Trophoblast cell (in vitro differentiated cells and primary cell): ENCODE results near the gene KLHL18.

ENCODE experiments used
- DNase-seq, 2 donors: peaks; one replicate each; pipeline ENCODE4 v3.0.0-alpha.2; 2016
- H2AFZ ChIP-seq: 2 replicates; pipeline ENCODE4 v1.6.1; 2013; ENCODE audit warnings: low read length, moderate library complexity, mild to moderate bottlenecking; ENCODE audit not compliant: insufficient read depth, poor library complexity
- H2AK5ac ChIP-seq: 2 replicates; pipeline ENCODE4 v1.6.1; 2013; ENCODE audit warnings: mild to moderate bottlenecking, low read length
- H2BK120ac ChIP-seq: 2 replicates; pipeline ENCODE4 v1.6.1; 2013; ENCODE audit warnings: low read length, mild to moderate bottlenecking, moderate library complexity; ENCODE audit not compliant: insufficient read depth, poor library complexity
- H2BK12ac ChIP-seq: 2 replicates; pipeline ENCODE4 v1.6.1; 2013; ENCODE audit warnings: mild to moderate bottlenecking, low read length, moderate library complexity
- H2BK5ac ChIP-seq: 2 replicates; pipeline ENCODE4 v1.6.1; 2013; ENCODE audit warnings: low read length, low read depth, moderate library complexity, mild to moderate bottlenecking; ENCODE audit not compliant: poor library complexity
- H3K14ac ChIP-seq: 2 replicates; pipeline ENCODE4 v1.6.1; 2013; ENCODE audit warnings: mild to moderate bottlenecking, low read length
- H3K18ac ChIP-seq: 2 replicates; pipeline ENCODE4 v1.6.1; 2013; ENCODE audit warnings: mild to moderate bottlenecking, low read length
- H3K23ac ChIP-seq: 2 replicates; pipeline ENCODE4 v1.6.1; 2013; ENCODE audit warnings: low read length
- H3K27ac ChIP-seq: 2 replicates; pipeline ENCODE4 v1.5.1; 2013; ENCODE audit warnings: low read depth, mild to moderate bottlenecking, inconsistent platforms, low read length, moderate library complexity
- H3K27me3 ChIP-seq: 2 replicates; pipeline ENCODE4 v1.6.1; 2013; ENCODE audit warnings: inconsistent platforms, mild to moderate bottlenecking, low read length, moderate library complexity; ENCODE audit not compliant: insufficient read depth
- H3K36me3 ChIP-seq, 2 experiments: 1 replicate in 1 of 2; 2 replicates in 1 of 2; pipeline ENCODE4 v1.6.1; 2013; ENCODE audit warnings: low read length in 2 of 2, mild to moderate bottlenecking in 2 of 2, moderate library complexity in 1 of 2; ENCODE audit not compliant: insufficient read depth in 2 of 2, control insufficient read depth in 1 of 2
- H3K4ac ChIP-seq: 2 replicates; pipeline ENCODE4 v1.6.1; 2013; ENCODE audit warnings: low read depth, mild to moderate bottlenecking, low read length, moderate library complexity
- H3K4me1 ChIP-seq, 2 experiments: 1 replicate in 1 of 2; 2 replicates in 1 of 2; pipeline ENCODE4 v1.6.1; 2013; ENCODE audit warnings: low read length in 2 of 2, mild to moderate bottlenecking in 2 of 2, moderate library complexity in 1 of 2; ENCODE audit not compliant: insufficient read depth in 2 of 2, control insufficient read depth in 1 of 2
- H3K4me2 ChIP-seq: 2 replicates; pipeline ENCODE4 v1.6.1; 2013; ENCODE audit warnings: inconsistent platforms, mild to moderate bottlenecking, low read length, moderate library complexity
- H3K4me3 ChIP-seq: 2 replicates; pipeline ENCODE4 v1.5.1; 2013; ENCODE audit warnings: mild to moderate bottlenecking, low read depth, low read length, inconsistent platforms
- H3K79me1 ChIP-seq: one replicate; pipeline ENCODE4 v1.6.1; 2013; ENCODE audit warnings: low read length
- H3K79me2 ChIP-seq: 2 replicates; pipeline ENCODE4 v1.6.1; 2013; ENCODE audit warnings: low read length, mild to moderate bottlenecking; ENCODE audit not compliant: control insufficient read depth, insufficient read depth, poor library complexity
- H3K9ac ChIP-seq: 2 replicates; pipeline ENCODE4 v1.6.1; 2013; ENCODE audit warnings: mild to moderate bottlenecking, low read length
- H3K9me3 ChIP-seq: 2 replicates; pipeline ENCODE4 v1.6.1; 2013; ENCODE audit warnings: low read depth, mild to moderate bottlenecking, control low read depth, inconsistent platforms, low read length; ENCODE audit not compliant: insufficient read depth
- H4K12ac ChIP-seq: 2 replicates; pipeline ENCODE4 v1.6.1; 2013; ENCODE audit warnings: low read depth, mild to moderate bottlenecking, low read length, moderate library complexity
- H4K8ac ChIP-seq: 2 replicates; pipeline ENCODE4 v1.6.1; 2013; ENCODE audit warnings: low read depth, mild to moderate bottlenecking, low read length, moderate library complexity
- H4K91ac ChIP-seq: one replicate; pipeline ENCODE4 v1.6.1; 2013; ENCODE audit warnings: low read depth, mild to moderate bottlenecking, low read length, moderate library complexity
- WGBS: extraction: QIAGEN DNeasy Blood & Tissue Kit; methylation state at CpG from one replicate; pipeline ENCODE4 v1.1.7; 2013; ENCODE audit warnings: missing lambda C conversion rate; ENCODE audit not compliant: insufficient read length, insufficient coverage; ENCODE audit errors: extremely low coverage; 5-methylcytosine and 5-hydroxymethylcytosine counted together

KLHL18 gene

DNA sequence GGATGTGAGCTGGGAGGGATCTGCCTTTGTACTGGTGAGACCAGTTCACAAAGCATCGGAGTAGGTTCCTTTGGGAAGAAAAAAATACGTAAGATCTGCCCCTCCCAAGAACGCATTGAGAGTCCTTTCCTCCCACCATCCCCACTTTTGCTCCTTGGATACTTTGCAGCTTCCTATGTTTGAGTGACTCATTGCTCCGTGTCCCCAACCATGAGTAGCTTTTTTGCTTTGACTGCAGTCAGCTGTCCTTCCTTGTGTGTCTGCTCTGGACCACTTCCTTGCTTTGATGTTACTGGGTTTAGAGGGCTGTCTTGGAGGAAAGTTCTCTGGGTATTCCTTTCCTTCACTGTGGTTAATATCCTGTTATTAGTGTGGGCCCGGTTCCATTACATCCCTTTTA lies 54.9 kb downstream of the KLHL18 start:
- Histone ChIP-seq H2BK120ac (no peak overlapping the region), H3K9me3 (no peaks in the 10 kb centered on the region), H3K18ac (no peak overlapping the region), H3K4me2 (no peak overlapping the region), H2BK5ac (no peak overlapping the region), H2BK12ac (no peak overlapping the region), H3K36me3 (peaks cover 31 to 47% of the 10 kb centered on the region in 2 experiments), H3K4me1 (no peaks in the 10 kb centered on the region), H4K12ac (no peak overlapping the region), H2AFZ (no peak overlapping the region), H3K4ac (no peak overlapping the region), H3K14ac (no peak overlapping the region), H4K91ac (no peak overlapping the region), H3K23ac (no peak overlapping the region), H3K79me2 (no peaks in the 10 kb centered on the region), H3K27ac (no peak overlapping the region), H4K8ac (no peak overlapping the region), H3K9ac (no peak overlapping the region), H2AK5ac (no peak overlapping the region), H3K79me1 (no peaks in the 10 kb centered on the region), H3K4me3 (no peak overlapping the region), H3K27me3 (no peaks in the 10 kb centered on the region)
- no CpG with 5 or more reads among the region's 5 CpGs for WGBS
- DNase-seq: no peak

GRCh38 chr3:47339951-47340350 lies 57.2 kb downstream of the KLHL18 start:
- no peak overlapping the region for H3K4me3 ChIP-seq
- no peak overlapping the region for H3K14ac ChIP-seq
- no peak overlapping the region for H3K4me2 ChIP-seq
- H4K8ac ChIP-seq: no peak overlapping the region
- H2AK5ac ChIP-seq: no peak overlapping the region
- H3K27me3 ChIP-seq: no peaks in the 10 kb centered on the region
- H3K9me3 ChIP-seq: no peaks in the 10 kb centered on the region
- H2BK120ac ChIP-seq: no peak overlapping the region
- no peak overlapping the region for H3K9ac ChIP-seq
- no peaks in the 10 kb centered on the region for H3K79me2 ChIP-seq
- no peak overlapping the region for H3K23ac ChIP-seq
- H4K91ac ChIP-seq: no peak overlapping the region
- no peaks in the 10 kb centered on the region for H3K79me1 ChIP-seq
- H2BK5ac ChIP-seq: no peak overlapping the region
- no peak overlapping the region for H2BK12ac ChIP-seq
- H2AFZ ChIP-seq: no peak overlapping the region
- no peak overlapping the region for H3K18ac ChIP-seq
- H3K27ac ChIP-seq: no peak overlapping the region
- peaks cover 30 to 47% of the 10 kb centered on the region in 2 experiments for H3K36me3 ChIP-seq
- H4K12ac ChIP-seq: no peak overlapping the region
- no peaks in the 10 kb centered on the region for H3K4me1 ChIP-seq
- no peak for DNase-seq
- no CpG with 5 or more reads among the region's 2 CpGs for WGBS
- H3K4ac ChIP-seq: no peak overlapping the region

DNA sequence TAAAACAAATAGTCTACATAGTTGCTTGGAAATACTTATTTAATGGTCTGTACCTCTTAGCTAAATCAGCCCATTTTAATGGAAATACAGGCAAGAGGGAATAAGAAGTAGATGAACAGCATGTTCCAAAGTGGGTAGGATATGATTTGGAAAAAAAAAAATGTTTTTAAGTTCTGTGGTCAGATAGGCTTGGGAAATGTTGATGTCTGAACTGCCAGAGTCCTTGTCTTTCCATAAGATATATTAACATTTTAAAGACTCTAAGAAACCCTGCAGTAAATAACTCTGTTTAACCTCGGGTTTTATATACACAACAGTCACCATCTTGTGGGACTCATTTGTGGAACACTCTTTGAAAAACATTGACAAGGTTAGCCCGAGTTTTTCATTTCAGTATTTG lies 58.1 kb downstream of the KLHL18 start:
- Histone ChIP-seq H3K9ac (no peak overlapping the region), H3K27ac (no peak overlapping the region), H3K14ac (no peak overlapping the region), H3K4me3 (no peak overlapping the region), H3K79me1 (no peaks in the 10 kb centered on the region), H3K27me3 (no peaks in the 10 kb centered on the region), H2BK120ac (no peak overlapping the region), H3K79me2 (no peaks in the 10 kb centered on the region), H3K18ac (no peak overlapping the region), H4K12ac (no peak overlapping the region), H3K23ac (no peak overlapping the region), H2AK5ac (no peak overlapping the region), H3K9me3 (no peaks in the 10 kb centered on the region), H4K91ac (no peak overlapping the region), H2BK5ac (no peak overlapping the region), H2AFZ (no peak overlapping the region), H4K8ac (no peak overlapping the region), H2BK12ac (no peak overlapping the region), H3K4ac (no peak overlapping the region), H3K4me1 (no peaks in the 10 kb centered on the region), H3K36me3 (peaks cover 32 to 47% of the 10 kb centered on the region in 2 experiments), H3K4me2 (no peak overlapping the region)
- DNase-seq: no peak
- no CpG with 5 or more reads among the region's 2 CpGs for WGBS

GRCh38 chr3:47342151-47342550 lies 59.4 kb downstream of the KLHL18 start:
- Histone ChIP-seq H3K23ac (no peak overlapping the region), H3K36me3 (peaks cover 27 to 39% of the 10 kb centered on the region in 2 experiments), H3K4me3 (no peak overlapping the region), H3K79me2 (no peaks in the 10 kb centered on the region), H4K12ac (no peak overlapping the region), H4K91ac (no peak overlapping the region), H2BK120ac (no peak overlapping the region), H3K27ac (no peak overlapping the region), H2BK5ac (no peak overlapping the region), H3K18ac (no peak overlapping the region), H3K9ac (no peak overlapping the region), H2AK5ac (no peak overlapping the region), H3K4ac (no peak overlapping the region), H2BK12ac (no peak overlapping the region), H3K27me3 (no peaks in the 10 kb centered on the region), H3K4me2 (no peak overlapping the region), H3K79me1 (no peaks in the 10 kb centered on the region), H3K4me1 (peaks cover 0 to 1% of the 10 kb centered on the region in 2 experiments), H4K8ac (no peak overlapping the region), H3K14ac (no peak overlapping the region), H2AFZ (no peak overlapping the region), H3K9me3 (no peaks in the 10 kb centered on the region)
- WGBS: no CpG with 5 or more reads among the region's 2 CpGs
- DNase-seq: no peak
